Tibial artery (tissue), 4 donors: ENCODE data around the gene AQP5.

Experiments used
- DNase-seq, 2 donors: peaks; one replicate each; pipeline ENCODE4 v3.0.0-alpha.2; 2019
- H3K27ac ChIP-seq, 2 donors: fragments of 200-600 bp; sonication (generic) in 1 of 2; 1 replicate in 1 of 2; 2 replicates in 1 of 2; pipeline ENCODE4 v1.5.1; 2018 to 2019; ENCODE audit warnings: mild to moderate bottlenecking in 1 of 2
- H3K27me3 ChIP-seq, 2 donors: fragments of 200-600 bp; sonication (generic) in 1 of 2; one replicate each; pipeline versions ENCODE4 v1.5.1 to v1.6.0; 2016 to 2019
- H3K36me3 ChIP-seq, 3 donors: fragments of 200-600 bp; sonication (generic) in 2 of 3; one replicate each; pipeline ENCODE4 v1.5.1; 2016 to 2019; ENCODE audit warnings: mild to moderate bottlenecking in 2 of 3
- H3K4me1 ChIP-seq, 4 donors: fragments of 200-600 bp; sonication (generic) in 2 of 4; 1 replicate in 3 of 4; 2 replicates in 1 of 4; pipeline ENCODE4 v1.5.1; 2016 to 2019
- H3K4me3 ChIP-seq, 2 donors: fragments of 200-600 bp; sonication (generic) in 1 of 2; 1 replicate in 1 of 2; 2 replicates in 1 of 2; pipeline ENCODE4 v1.5.1; 2018 to 2019; ENCODE audit warnings: mild to moderate bottlenecking in 2 of 2
- H3K9me3 ChIP-seq, 3 donors: fragments of 200-600 bp; sonication (generic) in 1 of 3; one replicate each; pipeline ENCODE4 v1.5.1; 2016 to 2019
- CTCF ChIP-seq, 2 experiments: fragments of 200-600 bp in 1 of 2; fragments of 450-650 bp in 1 of 2; IDR thresholded peaks; one replicate each; pipeline ENCODE4 v1.5.1; 2017 to 2019; ENCODE audit warnings: antibody characterized with exemption in 2 of 2, mild to moderate bottlenecking in 1 of 2, moderate library complexity in 1 of 2
- intact Hi-C: fragments of 100-400 bp; cut with DNase I; formaldehyde crosslinking; loops from one replicate; pipeline ENCODE4 v1.15.0; 2023; ENCODE audit warnings: low total_unique reads

AQP5 gene

DNA sequence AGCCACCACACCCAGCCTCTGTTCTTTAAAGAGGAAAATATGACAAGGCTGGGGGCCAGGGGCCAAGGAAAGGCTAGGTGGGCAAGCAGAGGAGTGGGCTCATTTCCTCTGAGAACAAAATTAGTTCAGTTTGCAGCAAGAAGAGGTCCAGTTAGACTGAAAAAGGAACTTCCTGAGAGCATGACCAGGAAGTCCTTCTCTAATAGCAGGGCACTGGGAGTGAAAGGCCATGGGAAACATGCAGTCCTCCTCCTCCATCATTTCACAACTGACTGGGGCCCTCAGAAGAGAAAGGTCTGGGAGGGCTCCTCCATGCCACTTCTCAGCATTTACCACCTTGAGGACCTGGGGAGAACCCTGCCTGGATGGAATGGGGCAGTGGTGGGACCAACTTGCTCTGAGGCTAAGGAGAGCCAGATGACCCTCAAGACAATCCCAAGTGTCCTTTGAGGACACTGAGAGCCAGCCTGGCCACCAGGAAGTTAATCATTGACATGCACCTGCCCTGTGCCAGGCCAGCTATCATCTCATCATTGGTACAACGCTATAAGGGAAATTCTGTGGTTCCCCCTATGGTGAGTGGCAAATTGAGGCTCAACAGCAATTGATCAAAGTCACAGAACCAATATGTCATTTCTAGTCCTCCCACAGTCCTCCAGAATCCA is 9.1 kb upstream of the AQP5 start:
- Histone ChIP-seq H3K27ac (no peak overlapping the region), H3K27me3 (peaks cover 0 to 53% of the 10 kb centered on the region in 2 donors), H3K36me3 (no peaks in the 10 kb centered on the region), H3K4me1 (peaks cover 0 to 7% (median 0%) of the 10 kb centered on the region in 4 donors), H3K9me3 (no peaks in the 10 kb centered on the region), H3K4me3 (no peak overlapping the region)
- peak in 1 of 2 donors; percentile 32 for DNase-seq
- TF ChIP-seq CTCF (IDR thresholded peaks at IDR 0.05) = no peak
- intact Hi-C loops = no loop called here

DNA sequence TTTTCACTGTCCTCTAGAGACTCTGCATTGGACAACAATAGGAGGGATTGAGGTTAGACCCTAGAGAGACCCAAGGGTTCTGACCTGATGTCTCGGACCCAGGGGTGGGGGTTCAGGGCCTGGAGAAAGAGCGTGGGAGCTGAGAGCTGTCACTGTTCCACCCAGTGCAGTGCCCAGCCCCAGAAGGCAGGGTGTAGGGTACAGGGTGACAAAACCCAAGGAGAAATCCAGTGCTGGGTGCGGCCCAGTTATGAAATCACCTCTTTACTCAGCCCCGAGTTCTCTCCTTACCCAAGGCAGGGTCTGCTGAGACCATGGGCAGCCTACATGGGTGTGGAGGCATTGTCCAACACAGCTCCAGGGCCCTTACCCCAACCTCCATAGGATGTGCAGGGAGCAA is 8.5 kb upstream of the AQP5 start:
- intact Hi-C loops = no loop called here
- Histone ChIP-seq H3K36me3 (no peaks in the 10 kb centered on the region), H3K9me3 (no peaks in the 10 kb centered on the region), H3K27me3 (peaks cover 0 to 59% of the 10 kb centered on the region in 2 donors), H3K4me3 (no peak overlapping the region), H3K4me1 (peaks cover 0 to 7% (median 0%) of the 10 kb centered on the region in 4 donors), H3K27ac (no peak overlapping the region)
- TF ChIP-seq CTCF (IDR thresholded peaks at IDR 0.05) = no peak
- peak in 1 of 2 donors; percentile 48 for DNase-seq

GRCh38 chr12:49953961-49954846 is 7.5 kb upstream of the AQP5 start:
- no peak for TF ChIP-seq CTCF (IDR thresholded peaks at IDR 0.05)
- H3K4me3 ChIP-seq = no peak overlapping the region
- no peaks in the 10 kb centered on the region for H3K36me3 ChIP-seq
- no peak for DNase-seq
- H3K4me1 ChIP-seq = peaks cover 0 to 7% (median 0%) of the 10 kb centered on the region in 4 donors
- intact Hi-C loops = no loop called here
- H3K27me3 ChIP-seq = peaks cover 0 to 70% of the 10 kb centered on the region in 2 donors
- H3K9me3 ChIP-seq = no peaks in the 10 kb centered on the region
- H3K27ac ChIP-seq = no peak overlapping the region

DNA sequence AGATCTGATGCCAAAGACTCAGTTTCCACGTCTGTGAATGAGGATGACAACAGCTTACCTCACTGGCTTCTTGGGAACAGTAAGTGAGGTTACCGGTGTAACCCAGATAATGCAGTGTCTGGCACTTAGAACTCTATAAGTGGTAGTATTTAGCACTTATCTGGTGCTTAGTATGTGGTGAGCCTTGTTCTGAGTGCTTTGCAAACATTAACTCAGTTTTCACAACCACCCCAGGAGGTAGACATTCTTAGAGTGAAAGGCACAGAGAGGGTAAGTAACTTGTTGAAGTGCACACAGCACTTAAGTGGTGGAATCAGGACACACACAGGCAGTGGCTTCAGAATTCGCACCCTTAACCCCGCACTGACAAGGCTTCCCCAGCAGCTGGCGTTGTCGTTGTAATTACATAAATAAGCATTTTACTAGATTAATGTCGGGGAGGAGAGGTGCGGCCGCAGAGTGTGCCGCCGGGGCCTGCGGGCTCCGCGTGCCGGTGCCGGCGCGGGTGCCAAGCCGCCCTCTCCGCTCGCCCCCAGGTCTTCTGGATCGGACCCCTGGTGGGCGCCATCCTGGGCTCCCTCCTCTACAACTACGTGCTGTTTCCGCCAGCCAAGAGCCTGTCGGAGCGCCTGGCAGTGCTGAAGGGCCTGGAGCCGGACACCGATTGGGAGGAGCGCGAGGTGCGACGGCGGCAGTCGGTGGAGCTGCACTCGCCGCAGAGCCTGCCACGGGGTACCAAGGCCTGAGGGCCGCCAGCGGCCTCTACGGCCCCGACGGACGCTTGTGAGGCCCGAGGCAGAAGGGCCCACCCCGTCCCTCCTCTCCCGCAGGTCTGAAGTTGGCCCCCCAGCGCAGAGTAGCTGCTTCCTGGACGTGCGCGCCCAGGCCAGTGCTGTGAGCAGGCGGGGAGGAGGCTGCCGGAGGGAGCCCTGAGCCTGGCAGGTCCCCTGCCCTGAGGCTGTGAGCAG is 6.5 kb upstream of the AQP5 start:
- DNase-seq = no peak
- no peak for TF ChIP-seq CTCF (IDR thresholded peaks at IDR 0.05)
- H3K4me1 ChIP-seq = peaks cover 0 to 15% (median 4%) of the 10 kb centered on the region in 4 donors
- H3K9me3 ChIP-seq = no peaks in the 10 kb centered on the region
- no peak overlapping the region for H3K4me3 ChIP-seq
- H3K27ac ChIP-seq = no peak overlapping the region
- intact Hi-C loops = no loop called here
- peaks cover 0 to 74% of the 10 kb centered on the region in 2 donors for H3K27me3 ChIP-seq
- no peaks in the 10 kb centered on the region for H3K36me3 ChIP-seq
